HepG2 (cell line): ENCODE results near the gene P3H4. TPM values are rescaled to one million over a fixed set of nuclear protein-coding genes. Genes with fewer than 3 reads are reported as not detected.

Experiments
- ATAC-seq: fragments of 200-7000 bp; cut with Tn5 transposase; 3 replicates; pipeline ENCODE4 v1.9.1; 2020; ENCODE audit warnings: mild to moderate bottlenecking, moderate library complexity
- BruUV-seq: library from RNA; stranded (reverse); fragments of 400-500 nt; replicated peaks from 2 replicates; lab custom pipeline; 2021; lab: Mats Ljungman, UMichigan
- CTCF ChIA-PET: fragments of 300-600 bp; formaldehyde crosslinking; extraction: SDS; loops from one replicate; lab custom pipeline; 2021; ENCODE audit warnings: low total read pairs, inconsistent platforms, low intra/inter-chr PET ratio; lab: Yijun Ruan, JAX
- POLR2A ChIA-PET: fragments of 350-600 bp; sonication (Branson Sonifier 250); formaldehyde crosslinking; loops from one replicate; lab custom pipeline; 2020; ENCODE audit warnings: antibody characterized with exemption, inconsistent platforms; lab: Yijun Ruan, JAX
- DNase-seq: peaks from one replicate; pipeline ENCODE4 v3.0.0-alpha.2; 2015; ENCODE audit warnings: low spot score
- FAIRE-seq: peaks from 3 replicates; lab custom pipeline; 2011; peaks lifted over from hg19 to GRCh38; lab: Jason Lieb, UNC
- H2AFZ ChIP-seq: one replicate; pipeline ENCODE4 v1.6.1; 2011; ENCODE audit warnings: low read length, inconsistent platforms
- H3K27ac ChIP-seq: fragments of 300-600 bp; 3 replicates; pipeline ENCODE4 v1.8.0; 2011; ENCODE audit warnings: mixed run types, mild to moderate bottlenecking, mixed read lengths, low read length, inconsistent platforms; ENCODE audit not compliant: insufficient read depth; ENCODE audit errors: extremely low read length
- H3K27me3 ChIP-seq, 2 experiments: fragments of 200-600 bp in 1 of 2; 2 replicates in 1 of 2; 3 replicates in 1 of 2; pipeline versions ENCODE4 v1.6.0 to v1.8.0; 2011; ENCODE audit warnings: low read length in 2 of 2, mild to moderate bottlenecking in 2 of 2, moderate library complexity in 2 of 2, inconsistent platforms in 1 of 2; ENCODE audit not compliant: insufficient read depth in 2 of 2, control insufficient read depth in 1 of 2
- H3K36me3 ChIP-seq, 2 experiments: fragments of 200-600 bp in 1 of 2; replicated peaks in 1 of 2; 2 replicates in 1 of 2; 3 replicates in 1 of 2; pipeline versions ENCODE4 v1.5.1 to v1.8.0; 2011; ENCODE audit warnings: low read length in 2 of 2, inconsistent platforms in 1 of 2; ENCODE audit not compliant: insufficient read depth in 2 of 2, control insufficient read depth in 1 of 2
- H3K4me1 ChIP-seq: 2 replicates; pipeline ENCODE4 v1.5.1; 2012; ENCODE audit warnings: low read length, inconsistent platforms; ENCODE audit not compliant: insufficient read depth
- H3K4me2 ChIP-seq: 2 replicates; pipeline ENCODE4 v1.6.0; 2011; ENCODE audit warnings: low read depth, low read length, inconsistent platforms
- H3K4me3 ChIP-seq, 3 experiments: fragments of 200-600 bp in 1 of 3; sonication (generic), shearing (Covaris generic) in 1 of 3; replicated peaks in 1 of 3; 2 replicates each; pipeline ENCODE4 v1.5.1; 2011 to 2016; ENCODE audit warnings: low read length in 3 of 3, inconsistent platforms in 2 of 3, low read depth in 2 of 3, mild to moderate bottlenecking in 2 of 3, control low read depth in 1 of 3, mixed read lengths in 1 of 3; ENCODE audit not compliant: insufficient read depth in 1 of 3
- H3K79me2 ChIP-seq: one replicate; pipeline ENCODE4 v1.6.1; 2011; ENCODE audit warnings: low read length, inconsistent platforms; ENCODE audit not compliant: insufficient read depth
- H3K9ac ChIP-seq: 2 replicates; pipeline ENCODE4 v1.6.0; 2011; ENCODE audit warnings: mild to moderate bottlenecking, low read depth, low read length, inconsistent platforms; ENCODE audit not compliant: insufficient read depth
- H3K9me3 ChIP-seq: 2 replicates; pipeline ENCODE4 v1.5.1; 2012; ENCODE audit warnings: mild to moderate bottlenecking, low read length
- H4K20me1 ChIP-seq: 2 replicates; pipeline ENCODE4 v1.6.0; 2011; ENCODE audit warnings: inconsistent platforms, mild to moderate bottlenecking, low read length, moderate library complexity; ENCODE audit not compliant: insufficient read depth
- BRCA1 ChIP-seq: sonication (generic); formaldehyde crosslinking; IDR thresholded peaks from 2 replicates; pipeline ENCODE4 v1.4.0; 2020; ENCODE audit warnings: missing genetic modification reagents
- DR1 ChIP-seq: sonication (generic); formaldehyde crosslinking; IDR thresholded peaks from 2 replicates; pipeline ENCODE4 v1.8.0; 2021; ENCODE audit warnings: mild to moderate bottlenecking, missing genetic modification reagents, inconsistent platforms
- EEA1 ChIP-seq: sonication (generic); formaldehyde crosslinking; IDR thresholded peaks from 2 replicates; pipeline ENCODE4 v1.5.1; 2020; ENCODE audit warnings: mild to moderate bottlenecking, missing genetic modification reagents, borderline replicate concordance
- EHMT2 ChIP-seq: fragments of 200-600 bp; sonication (generic); IDR thresholded peaks from 2 replicates; pipeline ENCODE4 v1.7.0; 2017; ENCODE audit warnings: antibody characterized with exemption, low read depth, low read length, borderline replicate concordance
- FOXC1 ChIP-seq: sonication (generic); formaldehyde crosslinking; IDR thresholded peaks from 2 replicates; pipeline ENCODE4 v1.8.0; 2022; ENCODE audit warnings: mild to moderate bottlenecking, missing genetic modification reagents, borderline replicate concordance
- IRX3 ChIP-seq: sonication (generic); formaldehyde crosslinking; IDR thresholded peaks from 2 replicates; pipeline ENCODE4 v1.8.1; 2023; ENCODE audit warnings: mild to moderate bottlenecking, low read depth, missing genetic modification reagents, borderline replicate concordance
- JDP2 ChIP-seq: sonication (generic); formaldehyde crosslinking; IDR thresholded peaks from 2 replicates; pipeline ENCODE4 v1.8.1; 2022; ENCODE audit warnings: missing genetic modification reagents, borderline replicate concordance
- KLF11 ChIP-seq: IDR thresholded peaks from 2 replicates; pipeline ENCODE4 v1.6.1; 2016; ENCODE audit warnings: missing compliant biosample characterization
- POLR2AphosphoS5 ChIP-seq: IDR thresholded peaks from 2 replicates; pipeline ENCODE4 v1.6.1; 2012; ENCODE audit warnings: low read depth, low read length
- RFX3 ChIP-seq: IDR thresholded peaks from 2 replicates; pipeline ENCODE4 v1.6.1; 2016; ENCODE audit warnings: missing biosample characterization, missing genetic modification reagents
- RFXAP ChIP-seq: sonication (generic); formaldehyde crosslinking; IDR thresholded peaks from 2 replicates; pipeline ENCODE4 v1.4.0; 2020; ENCODE audit warnings: missing genetic modification reagents, borderline replicate concordance
- SMAD3 ChIP-seq: sonication (generic); formaldehyde crosslinking; IDR thresholded peaks from 2 replicates; pipeline ENCODE4 v1.4.0; 2020; ENCODE audit warnings: missing genetic modification reagents
- U2AF1 ChIP-seq: fragments of 200-400 bp; formaldehyde crosslinking; optimal IDR thresholded peaks from 2 replicates; pipeline ENCODE3; 2017; ENCODE audit warnings: mild to moderate bottlenecking, low read depth, low read length
- YEATS2 ChIP-seq: sonication (generic); formaldehyde crosslinking; IDR thresholded peaks from 2 replicates; pipeline ENCODE4 v1.4.0; 2020; ENCODE audit warnings: missing genetic modification reagents, borderline replicate concordance
- ZFY ChIP-seq: sonication (generic); formaldehyde crosslinking; IDR thresholded peaks from 2 replicates; pipeline ENCODE4 v1.4.0; 2020; ENCODE audit warnings: missing genetic modification reagents
- ZNF570 ChIP-seq: sonication (generic); formaldehyde crosslinking; IDR thresholded peaks from 2 replicates; pipeline ENCODE4 v1.4.0; 2020; ENCODE audit warnings: mild to moderate bottlenecking, missing genetic modification reagents, borderline replicate concordance
- ZNF577 ChIP-seq: sonication (generic); formaldehyde crosslinking; IDR thresholded peaks from 2 replicates; pipeline ENCODE4 v1.4.0; 2020; ENCODE audit warnings: mild to moderate bottlenecking, low read depth, missing genetic modification reagents, borderline replicate concordance
- ZNF878 ChIP-seq: sonication (generic); formaldehyde crosslinking; IDR thresholded peaks from 2 replicates; pipeline ENCODE4 v1.8.1; 2023; ENCODE audit warnings: mild to moderate bottlenecking, missing genetic modification reagents, moderate library complexity
- WGBS: methylation state at CpG from one replicate; pipeline ENCODE4 v1.1.6; 2017; ENCODE audit warnings: low lambda C conversion rate; 5-methylcytosine and 5-hydroxymethylcytosine counted together
- in situ Hi-C: cut with HindIII; loops from 2 replicates; pipeline ENCODE4 v1.10.0; 2017; ENCODE audit warnings: low pct_unique_long_range_greater_than_20kb; ENCODE audit not compliant: extremely low pct_ligation_motif_present
- intact Hi-C: fragments of 100-400 bp; cut with micrococcal nuclease; formaldehyde crosslinking; loops from one replicate; pipeline ENCODE4 v1.10.0; 2022; ENCODE audit not compliant: unreplicated experiment
- polyA plus RNA-seq, 8 experiments: library from polyadenylated mRNA; depleted of rRNA in 3 of 8; stranded (reverse) in 7 of 8; unstranded in 1 of 8; fragments of >200 nt; fragmentation: Illumina TruSeq in 4 of 8; extraction: Trizol in 4 of 8; gene quantifications; 2 replicates each; pipeline versions ENCODE4 v1.2.1 to v1.2.3, GENCODE V29; 2011 to 2016; ENCODE audit warnings: low read depth in 4 of 8, missing spikeins in 1 of 8, mixed read lengths in 1 of 8; ENCODE audit not compliant: insufficient read depth in 1 of 8
- total RNA-seq, 5 experiments: library from RNA; depleted of rRNA; stranded (reverse); fragments of >200 nt; fragmentation: Illumina TruSeq; extraction: Trizol; gene quantifications; 2 replicates each; pipeline ENCODE4 v1.2.3, GENCODE V29; 2016; ENCODE audit warnings: low read depth in 1 of 5
- TF ChIP-seq, protein P1 (sequence below): IDR thresholded peaks from 2 replicates; pipeline ENCODE4 v1.6.1; 2016
- TF ChIP-seq, protein P2 (sequence below): IDR thresholded peaks from 2 replicates; pipeline ENCODE4 v1.6.1; 2012; ENCODE audit warnings: low read depth, low read length, improper control_type of control experiment
- TF ChIP-seq, protein P3 (sequence below): sonication (generic); formaldehyde crosslinking; IDR thresholded peaks from 2 replicates; pipeline ENCODE4 v1.8.0; 2022; ENCODE audit warnings: missing genetic modification reagents, mild to moderate bottlenecking, inconsistent platforms, borderline replicate concordance

Gene P3H4
- total and polyA plus RNA-seq, 2 of the 13 experiments (the other 11 are each of a cell fraction or from before 2014, with no cell fraction given): 37.1 to 50.6 TPM

DNA sequence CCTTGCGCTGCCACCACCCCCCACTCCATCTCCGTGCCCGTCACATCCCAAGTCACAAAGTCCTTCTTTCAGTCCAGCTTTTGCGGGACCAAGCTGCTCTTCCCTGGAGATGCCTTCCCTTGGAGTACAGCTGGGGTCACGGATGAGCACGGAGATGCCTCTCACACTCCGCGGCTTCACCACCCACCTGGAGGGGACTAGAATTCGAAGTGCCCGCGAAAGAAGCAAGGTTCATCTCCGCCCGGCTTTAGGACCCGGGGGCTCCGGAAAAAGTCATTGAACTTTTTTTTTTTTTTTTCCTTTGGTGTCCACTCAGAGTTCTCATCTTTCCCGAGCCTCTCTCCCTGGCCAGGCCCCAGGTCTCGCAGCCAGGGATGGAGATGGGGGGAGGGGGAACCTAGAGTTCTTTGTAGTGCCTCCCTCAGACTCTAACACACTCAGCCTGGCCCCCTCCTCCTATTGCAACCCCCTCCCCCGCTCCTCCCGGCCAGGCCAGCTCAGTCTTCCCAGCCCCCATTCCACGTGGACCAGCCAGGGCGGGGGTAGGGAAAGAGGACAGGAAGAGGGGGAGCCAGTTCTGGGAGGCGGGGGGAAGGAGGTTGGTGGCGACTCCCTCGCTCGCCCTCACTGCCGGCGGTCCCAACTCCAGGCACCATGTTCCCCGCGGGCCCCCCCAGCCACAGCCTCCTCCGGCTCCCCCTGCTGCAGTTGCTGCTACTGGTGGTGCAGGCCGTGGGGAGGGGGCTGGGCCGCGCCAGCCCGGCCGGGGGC lies 817 bp upstream of the P3H4 start, which contains the start of gene FKBP10:
Gene FKBP10 (plus strand): TSS at position 624 of the 771 bp plus-strand sequence. CDS start 31 bp downstream, at position 655.
- in situ Hi-C loops (no loop called here), intact Hi-C loops (loop anchor here (5.0 to 10.0 kb wide), 2 partner anchors 52 to 145 kb away; partner anchors contain the start of gene KLHL11)
- Histone ChIP-seq H3K4me1 (peaks cover 60% of the 10 kb centered on the region), H2AFZ (no peak within 1 kb of the TSS), H3K27ac (peak within 1 kb of the TSS; percentile 82), H3K4me2 (peak within 1 kb of the TSS; percentile 94), H4K20me1 (no peaks in the 10 kb centered on the region), H3K79me2 (peaks cover 47% of the 10 kb centered on the region), H3K36me3 (peaks cover 6 to 12% of the 10 kb centered on the region in 2 experiments; a peak in 1 of 5 replicates), H3K27me3 (no peaks in the 10 kb centered on the region; a peak in 1 of 5 replicates), H3K9me3 (no peaks in the 10 kb centered on the region), H3K4me3 (peak within 1 kb of the TSS; percentile 83 to 88 (median 87)), H3K9ac (peak within 1 kb of the TSS; percentile 88)
- peak; percentile 90 for DNase-seq
- ChIA-PET POLR2A (interaction anchor here (0.8 to 3.9 kb wide), 15 partner anchors 10 to 124 kb away, joined by 3 to 18 read pairs (median 7); partner anchors contain the start of genes ACLY, EIF1, JUP and KLHL10), CTCF (interaction anchor here (2.6 kb wide), 1 partner anchor 75 kb away, joined by 14 read pairs; no protein-coding TSS in a partner anchor)
- under 1% methylated on average over 25 of the region's 35 CpGs for WGBS
- BruUV-seq: no TSS peak
- no peak for FAIRE-seq
- ATAC-seq: peak; percentile 64
- TF ChIP-seq DR1 (CRISPR knock-in tag) (no peak; the same call in 1 of the 2 replicates), ZNF878 (peak; percentile 53; the same call in 1 of the 2 replicates), SMAD3 (0 out of 2 replicates have a peak, but pooled peaks have one; percentile 27), RFXAP (CRISPR knock-in tag) (no peak), EHMT2 (no peak), YEATS2 (CRISPR knock-in tag) (0 out of 2 replicates have a peak, but pooled peaks have one; percentile 16), ZNF570 (CRISPR knock-in tag) (no peak; the same call in 1 of the 2 replicates), IRX3 (CRISPR knock-in tag) (no peak), FOXC1 (CRISPR knock-in tag) (no peak; the same call in 1 of the 2 replicates), EEA1 (0 out of 2 replicates have a peak, but pooled peaks have one; percentile 1), ZFY (CRISPR knock-in tag) (peak; percentile 50; the same call in 1 of the 2 replicates), POLR2AphosphoS5 (peak; percentile 57), ZNF577 (CRISPR knock-in tag) (no peak), JDP2 (CRISPR knock-in tag) (no peak; the same call in 1 of the 2 replicates), BRCA1 (CRISPR knock-in tag) (no peak), RFX3 (no peak), U2AF1 (no peak), KLF11 (no peak)
- TF ChIP-seq, protein P1, sequence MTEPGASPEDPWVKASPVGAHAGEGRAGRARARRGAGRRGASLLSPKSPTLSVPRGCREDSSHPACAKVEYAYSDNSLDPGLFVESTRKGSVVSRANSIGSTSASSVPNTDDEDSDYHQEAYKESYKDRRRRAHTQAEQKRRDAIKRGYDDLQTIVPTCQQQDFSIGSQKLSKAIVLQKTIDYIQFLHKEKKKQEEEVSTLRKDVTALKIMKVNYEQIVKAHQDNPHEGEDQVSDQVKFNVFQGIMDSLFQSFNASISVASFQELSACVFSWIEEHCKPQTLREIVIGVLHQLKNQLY (CRISPR knock-in tag): peak; percentile 34; the same call in 1 of the 2 replicates
- TF ChIP-seq, protein P2, sequence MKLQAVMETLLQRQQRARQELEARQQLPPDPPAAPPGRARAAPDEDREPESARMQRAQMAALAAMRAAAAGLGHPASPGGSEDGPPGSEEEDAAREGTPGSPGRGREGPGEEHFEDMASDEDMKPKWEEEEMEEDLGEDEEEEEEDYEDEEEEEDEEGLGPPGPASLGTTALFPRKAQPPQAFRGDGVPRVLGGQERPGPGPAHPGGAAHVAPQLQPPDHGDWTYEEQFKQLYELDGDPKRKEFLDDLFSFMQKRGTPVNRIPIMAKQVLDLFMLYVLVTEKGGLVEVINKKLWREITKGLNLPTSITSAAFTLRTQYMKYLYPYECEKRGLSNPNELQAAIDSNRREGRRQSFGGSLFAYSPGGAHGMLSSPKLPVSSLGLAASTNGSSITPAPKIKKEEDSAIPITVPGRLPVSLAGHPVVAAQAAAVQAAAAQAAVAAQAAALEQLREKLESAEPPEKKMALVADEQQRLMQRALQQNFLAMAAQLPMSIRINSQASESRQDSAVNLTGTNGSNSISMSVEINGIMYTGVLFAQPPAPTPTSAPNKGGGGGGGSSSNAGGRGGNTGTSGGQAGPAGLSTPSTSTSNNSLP: peak; percentile 26; the same call in 1 of the 2 replicates
- TF ChIP-seq, protein P3, sequence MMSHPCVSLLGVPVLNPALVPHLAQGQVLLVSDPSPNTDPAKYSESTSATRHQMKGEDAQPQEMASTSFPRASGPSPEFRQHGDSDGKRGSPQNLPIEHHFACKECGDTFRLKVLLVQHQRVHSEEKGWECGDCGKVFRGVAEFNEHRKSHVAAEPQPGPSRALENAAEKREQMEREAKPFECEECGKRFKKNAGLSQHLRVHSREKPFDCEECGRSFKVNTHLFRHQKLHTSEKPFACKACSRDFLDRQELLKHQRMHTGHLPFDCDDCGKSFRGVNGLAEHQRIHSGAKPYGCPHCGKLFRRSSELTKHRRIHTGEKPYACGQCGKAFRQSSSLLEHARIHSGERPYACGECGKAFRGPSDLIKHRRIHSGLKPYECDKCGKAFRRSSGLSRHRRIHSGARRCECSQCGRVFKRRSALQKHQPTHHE (CRISPR knock-in tag): peak; percentile 55
